GM12878 (cell line): ENCODE measurements around the gene PITPNB.

Source experiments
- ATF7 ChIP-seq: fragments of 450-650 bp; IDR thresholded peaks from 2 replicates; pipeline ENCODE4 v1.6.1; 2016; ENCODE audit warnings: low read depth, mild to moderate bottlenecking
- POLR2A ChIP-seq: IDR thresholded peaks from 2 replicates; pipeline ENCODE4 v1.6.1; 2011; ENCODE audit warnings: low read depth, mild to moderate bottlenecking, low read length
- TF ChIP-seq, protein P1 (sequence below), 3 experiments: IDR thresholded peaks in 2 of 3; conservative IDR thresholded peaks in 1 of 3; 2 replicates each; pipeline ENCODE4 v1.5.1; 2011; ENCODE audit warnings: low read depth in 3 of 3, low read length in 3 of 3, mild to moderate bottlenecking in 3 of 3, control low read depth in 2 of 3, moderate library complexity in 2 of 3, inconsistent platforms in 1 of 3, mixed read lengths in 1 of 3; ENCODE audit not compliant: control insufficient read depth in 2 of 3, insufficient read depth in 1 of 3; ENCODE audit errors: extremely low read depth in 1 of 3

DNA sequence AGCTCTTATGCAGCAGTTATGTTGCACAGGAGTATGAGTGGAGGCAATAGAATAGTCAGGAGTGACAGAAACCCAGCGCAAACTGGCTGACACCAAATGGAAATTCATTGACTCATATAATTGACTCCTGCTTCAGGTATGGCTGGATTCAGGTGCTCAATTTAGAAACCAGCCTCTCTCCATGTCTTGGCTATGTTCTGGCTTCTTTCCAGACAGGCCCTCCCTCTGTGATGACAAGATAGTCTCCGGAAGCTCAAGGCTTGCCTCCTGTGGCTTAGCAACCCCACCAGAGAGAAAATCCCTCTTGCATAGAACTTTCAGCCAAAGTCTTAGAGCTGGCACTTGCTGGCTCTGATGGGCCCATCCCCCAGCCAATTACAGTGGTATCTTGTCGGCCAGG, 89.4 kb downstream of the PITPNB start:
- TF ChIP-seq, protein P1, sequence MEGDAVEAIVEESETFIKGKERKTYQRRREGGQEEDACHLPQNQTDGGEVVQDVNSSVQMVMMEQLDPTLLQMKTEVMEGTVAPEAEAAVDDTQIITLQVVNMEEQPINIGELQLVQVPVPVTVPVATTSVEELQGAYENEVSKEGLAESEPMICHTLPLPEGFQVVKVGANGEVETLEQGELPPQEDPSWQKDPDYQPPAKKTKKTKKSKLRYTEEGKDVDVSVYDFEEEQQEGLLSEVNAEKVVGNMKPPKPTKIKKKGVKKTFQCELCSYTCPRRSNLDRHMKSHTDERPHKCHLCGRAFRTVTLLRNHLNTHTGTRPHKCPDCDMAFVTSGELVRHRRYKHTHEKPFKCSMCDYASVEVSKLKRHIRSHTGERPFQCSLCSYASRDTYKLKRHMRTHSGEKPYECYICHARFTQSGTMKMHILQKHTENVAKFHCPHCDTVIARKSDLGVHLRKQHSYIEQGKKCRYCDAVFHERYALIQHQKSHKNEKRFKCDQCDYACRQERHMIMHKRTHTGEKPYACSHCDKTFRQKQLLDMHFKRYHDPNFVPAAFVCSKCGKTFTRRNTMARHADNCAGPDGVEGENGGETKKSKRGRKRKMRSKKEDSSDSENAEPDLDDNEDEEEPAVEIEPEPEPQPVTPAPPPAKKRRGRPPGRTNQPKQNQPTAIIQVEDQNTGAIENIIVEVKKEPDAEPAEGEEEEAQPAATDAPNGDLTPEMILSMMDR (IDR thresholded peaks at IDR 0.05 in 2 of 3, conservative IDR thresholded peaks at IDR 0.05 in 1 of 3; ENCODE audit: control insufficient read depth in 2 of 3, extremely low read depth in 1 of 3, insufficient read depth in 1 of 3, low read depth in 3 of 3, low read length in 3 of 3): no peak
- TF ChIP-seq ATF7: no peak
- no peak for TF ChIP-seq POLR2A
